Measurements from ENCODE around the gene CLIP1. TPM values are rescaled to one million over a fixed set of nuclear protein-coding genes. Genes with fewer than 3 reads are reported as not detected.
"Not testable (repeated sequence)": the region's sequence is repeated elsewhere in the genome, so short reads cannot be mapped to it uniquely, and the experiment has no call there.

CLIP1 gene
- polyA plus RNA-seq, 1 donor, result 19.6 TPM

DNA sequence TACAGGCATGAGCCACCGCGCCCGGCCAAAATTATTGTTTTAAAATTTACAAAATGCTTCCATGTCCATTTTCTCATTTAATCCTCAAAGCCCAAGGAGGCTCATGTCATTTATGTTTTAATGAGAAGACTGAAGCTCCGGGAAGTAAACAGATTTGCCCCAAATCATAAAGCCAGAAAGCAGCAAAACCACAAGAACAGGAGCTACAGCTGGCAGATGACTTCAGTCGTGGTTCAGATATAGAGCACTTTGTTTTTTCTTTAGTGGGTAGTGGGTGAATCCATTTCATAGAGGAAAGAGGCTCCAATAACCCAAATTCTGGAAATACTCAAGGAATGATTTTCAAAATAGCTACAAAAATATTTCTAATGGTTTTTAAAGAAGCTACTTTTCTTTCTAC lies 110.8 kb downstream of the CLIP1 start:
- DNase-seq (ENCODE audit: low read depth), result no peak

DNA sequence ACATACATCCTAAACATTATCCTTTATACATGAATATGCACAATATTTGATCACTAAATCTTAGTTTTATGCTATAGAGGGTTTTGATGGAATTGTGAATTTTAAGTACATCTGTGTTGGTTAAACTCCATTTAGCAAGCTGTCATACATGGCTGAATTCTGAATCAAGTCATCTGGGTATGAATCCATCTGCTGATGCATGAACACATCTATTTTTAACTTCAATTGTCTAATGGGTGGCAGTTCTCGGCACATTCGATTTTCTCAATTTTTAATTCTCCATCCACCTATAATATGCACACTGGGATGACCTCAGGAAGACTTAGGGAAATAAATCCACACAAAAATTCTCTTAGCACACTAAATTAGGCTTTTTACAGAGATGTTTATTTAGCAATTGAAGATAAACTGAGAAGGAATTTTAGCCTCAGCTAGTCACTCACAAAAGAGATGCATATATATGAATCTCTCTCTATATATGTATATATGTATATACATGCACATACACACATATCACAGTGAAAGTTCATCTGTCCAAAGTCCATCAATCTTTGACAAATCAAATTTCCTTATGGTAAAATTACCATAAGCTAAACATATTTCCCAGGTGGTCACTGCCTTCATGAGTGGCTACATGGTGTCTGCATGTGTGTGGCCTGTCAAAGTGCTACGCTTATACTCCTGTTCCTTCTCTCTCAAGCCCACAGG lies 111.7 kb downstream of the CLIP1 start:
- no peak for DNase-seq (ENCODE audit: low read depth)

DNA sequence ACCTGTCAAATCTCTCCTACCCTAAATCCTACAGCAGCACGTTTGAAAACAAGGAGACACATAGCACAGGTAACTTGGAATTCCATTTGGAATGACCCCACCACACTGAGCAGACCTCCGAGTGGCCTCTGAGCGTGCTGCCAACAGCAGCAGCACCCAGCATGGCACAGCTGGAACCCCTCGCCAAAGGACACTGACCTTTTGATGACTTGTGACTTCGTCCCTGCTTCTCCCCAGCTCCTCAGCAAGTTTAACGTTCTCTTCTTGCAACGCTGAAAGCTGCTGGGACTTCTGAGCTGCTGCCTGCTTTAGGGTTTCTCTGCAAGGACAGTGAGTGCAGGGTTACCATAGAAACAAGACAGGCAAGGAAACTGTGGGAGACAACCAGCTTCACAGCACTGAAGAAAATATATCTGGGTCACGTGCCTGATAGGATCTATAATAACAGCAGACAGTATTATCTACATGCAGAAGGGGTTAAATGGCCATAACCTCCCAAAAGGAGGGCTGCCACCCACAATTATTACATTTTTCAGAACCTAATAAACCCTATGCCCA lies 112.8 kb downstream of the CLIP1 start:
- DNase-seq (ENCODE audit: low read depth), result no peak

DNA sequence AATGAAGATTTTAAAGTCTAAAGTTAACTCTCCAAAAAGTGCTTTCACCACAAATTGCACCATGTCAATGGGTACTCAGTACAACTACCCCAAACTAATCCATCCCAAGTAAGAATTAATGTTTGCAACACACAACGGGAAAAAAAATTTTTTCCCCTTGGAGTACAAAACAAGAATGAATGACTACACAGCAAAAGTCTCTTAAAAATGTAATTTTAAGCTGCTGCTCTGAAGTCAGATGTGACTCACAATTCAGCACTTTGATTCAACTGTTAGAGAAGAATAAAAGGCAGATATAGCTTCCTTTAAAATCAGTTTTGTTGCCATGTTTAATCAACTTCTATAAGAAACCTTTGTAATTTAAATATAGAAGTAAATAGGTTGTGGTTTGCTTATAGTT lies 113.7 kb downstream of the CLIP1 start:
- DNase-seq (ENCODE audit: low read depth), result no peak

DNA sequence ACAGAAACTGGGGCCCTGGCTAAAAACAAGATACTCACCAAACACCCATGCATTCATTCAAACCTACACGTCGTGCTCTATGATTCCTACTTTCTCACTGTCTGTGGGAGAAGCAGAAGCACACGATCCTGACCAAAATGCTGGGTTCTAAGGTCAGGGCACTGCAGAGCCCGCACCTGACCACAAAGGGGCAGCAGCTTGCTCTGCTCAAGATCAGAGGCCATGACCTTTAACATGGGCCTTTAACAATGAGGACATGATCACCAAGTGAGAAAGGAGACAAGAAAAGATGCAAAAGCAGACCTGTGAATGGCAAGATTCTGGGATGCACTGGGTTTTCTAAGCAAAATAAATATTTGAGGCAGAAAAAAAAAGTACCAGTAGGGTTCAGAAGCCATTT lies 116.1 kb downstream of the CLIP1 start:
- no peak for DNase-seq (ENCODE audit: low read depth)

DNA sequence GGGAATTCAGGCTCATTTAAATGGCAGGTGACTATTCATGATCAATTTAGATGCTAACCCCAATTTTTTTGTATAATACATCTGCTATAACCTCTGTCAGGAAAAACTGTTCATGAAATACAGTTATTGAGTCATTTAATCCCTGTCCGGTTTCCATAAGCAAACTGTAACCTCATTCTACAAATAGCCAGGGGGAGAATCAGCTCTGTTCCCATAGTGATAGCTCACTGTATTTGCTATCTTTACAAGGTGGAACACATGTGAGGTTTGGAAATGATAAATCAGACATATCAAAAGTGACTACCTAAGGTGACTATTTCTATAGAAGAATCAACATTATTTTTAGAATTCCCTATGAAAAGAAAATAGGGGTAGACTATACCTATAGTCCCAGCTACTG lies 117.5 kb downstream of the CLIP1 start:
- no peak for DNase-seq (ENCODE audit: low read depth)

DNA sequence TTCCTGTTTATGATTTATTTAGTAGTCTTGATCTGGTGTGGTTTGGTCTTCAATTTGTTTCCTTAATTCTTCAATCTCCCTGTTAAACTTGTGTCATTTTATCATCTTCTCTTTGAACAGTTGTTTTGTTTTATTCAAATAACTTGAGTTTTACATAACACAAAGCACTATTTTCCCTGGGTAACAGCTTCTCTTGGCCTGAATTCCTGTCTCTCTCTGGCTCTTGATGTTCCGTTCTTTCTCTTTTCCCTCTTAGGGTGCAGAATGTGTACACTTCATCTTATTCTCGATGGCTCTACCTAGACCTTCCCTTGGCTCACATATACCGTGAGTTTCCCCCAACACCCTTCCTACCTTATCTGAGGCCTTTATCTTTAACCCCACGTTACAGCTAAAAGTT lies 119.4 kb downstream of the CLIP1 start:
- no peak for DNase-seq (ENCODE audit: low read depth)

DNA sequence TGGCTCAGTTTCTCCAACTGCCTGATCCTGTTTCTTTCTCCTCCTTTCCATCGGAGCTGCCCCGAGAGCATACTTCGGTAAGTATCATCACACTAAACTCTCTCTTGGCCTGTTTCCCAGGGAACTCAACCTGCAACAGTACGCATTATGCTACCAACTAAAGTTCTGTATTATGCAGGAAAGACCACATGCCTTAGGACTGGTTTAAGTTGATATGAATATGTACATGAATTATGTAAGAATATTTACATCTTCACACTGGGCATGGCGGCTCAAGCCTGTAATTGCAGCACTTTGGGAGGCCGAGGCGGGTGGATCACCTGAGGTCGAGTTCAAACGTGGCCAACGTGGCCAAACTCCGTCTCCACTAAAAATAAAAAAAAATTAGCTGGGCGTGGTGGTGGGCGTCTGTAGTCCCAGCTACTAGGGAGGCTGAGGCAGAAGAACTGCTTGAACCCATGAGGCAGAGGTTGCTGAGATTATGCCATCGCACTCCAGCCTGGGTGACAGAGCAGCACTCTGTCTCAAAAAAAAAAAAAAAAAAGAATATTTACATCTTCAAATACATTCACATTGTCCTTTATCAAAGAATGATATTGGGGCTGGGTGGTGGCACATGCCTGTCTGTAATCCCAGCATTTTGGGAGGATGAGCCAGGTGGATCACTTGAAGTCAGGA lies 124.3 kb downstream of the CLIP1 start:
- DNase-seq (ENCODE audit: low read depth), result no peak

DNA sequence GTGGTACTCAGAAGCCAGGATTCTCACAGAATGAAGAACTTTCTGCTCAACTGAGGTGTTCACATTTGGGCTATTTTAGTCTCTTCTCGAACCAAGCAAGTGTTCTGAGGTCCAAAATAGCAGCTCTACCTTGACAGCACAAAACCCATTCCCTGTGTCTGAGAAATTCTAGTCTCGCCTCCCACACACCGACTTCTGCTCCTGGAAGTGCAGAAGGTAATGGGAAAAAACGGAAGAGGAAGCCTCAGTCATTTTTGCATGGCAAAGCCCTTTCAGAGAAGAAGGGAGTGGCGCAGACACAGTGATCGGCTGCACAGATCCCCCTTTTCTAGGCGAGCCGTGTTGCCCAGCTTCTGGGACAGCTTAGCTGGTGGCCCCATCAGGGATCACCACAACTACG lies 125.0 kb downstream of the CLIP1 start:
- DNase-seq (ENCODE audit: low read depth), result no peak

DNA sequence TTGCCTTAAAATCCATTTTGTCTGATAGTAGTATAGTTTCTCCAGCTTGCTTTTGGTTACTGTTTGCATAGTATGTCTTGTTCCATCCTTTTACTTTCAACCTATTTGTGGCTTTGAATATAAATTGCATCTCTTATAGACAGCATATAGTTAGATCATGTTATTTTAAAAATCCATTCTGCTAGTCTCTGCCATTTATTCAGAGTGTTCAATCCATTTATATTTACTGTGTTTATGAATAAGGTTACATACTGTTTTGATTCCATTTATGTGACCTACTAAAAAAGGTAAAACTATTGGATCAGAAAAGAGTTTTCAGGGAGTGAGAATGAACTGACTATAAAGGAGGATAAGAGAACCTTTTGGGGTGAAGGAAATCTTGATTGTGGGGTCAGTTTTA lies 126.6 kb downstream of the CLIP1 start:
- no peak for DNase-seq (ENCODE audit: low read depth)

DNA sequence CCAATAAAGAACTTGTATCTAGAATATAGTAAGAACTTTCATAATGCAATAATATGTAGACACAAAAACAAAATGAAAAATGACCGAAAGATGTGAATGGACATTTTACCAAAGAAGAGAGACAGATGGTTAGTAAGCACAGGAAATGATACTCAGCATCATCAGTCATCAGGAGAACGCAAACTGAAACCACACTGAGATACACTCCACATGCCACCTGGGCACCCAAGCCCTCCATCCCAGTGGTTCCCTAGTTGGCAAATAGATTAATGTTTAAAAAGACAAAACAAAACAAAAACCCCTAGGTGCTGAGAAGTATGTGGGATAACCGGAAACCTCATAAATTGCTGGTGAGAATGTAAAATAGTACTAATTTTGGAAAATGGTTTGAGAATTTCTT lies 129.4 kb downstream of the CLIP1 start:
- no peak for DNase-seq (ENCODE audit: low read depth)

DNA sequence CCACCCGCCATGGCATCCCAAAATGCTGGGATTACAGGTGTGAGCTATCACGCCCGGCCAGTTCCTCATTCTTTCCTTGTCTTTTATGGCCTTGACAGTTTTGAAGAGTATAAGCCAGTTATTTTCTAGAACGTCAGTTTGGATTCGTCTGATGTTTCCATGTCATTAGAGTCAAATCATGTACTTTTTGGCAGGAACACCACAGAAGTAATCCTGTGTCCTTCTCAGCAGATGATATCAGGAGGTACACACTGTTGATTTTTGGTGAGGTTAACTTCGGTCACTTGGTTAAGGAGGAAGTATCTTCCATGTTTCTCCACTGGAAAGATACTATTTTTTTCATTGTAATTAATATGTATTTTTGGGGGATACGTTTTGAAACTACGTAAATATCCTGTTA lies 131.0 kb downstream of the CLIP1 start:
- no peak for DNase-seq (ENCODE audit: low read depth)

DNA sequence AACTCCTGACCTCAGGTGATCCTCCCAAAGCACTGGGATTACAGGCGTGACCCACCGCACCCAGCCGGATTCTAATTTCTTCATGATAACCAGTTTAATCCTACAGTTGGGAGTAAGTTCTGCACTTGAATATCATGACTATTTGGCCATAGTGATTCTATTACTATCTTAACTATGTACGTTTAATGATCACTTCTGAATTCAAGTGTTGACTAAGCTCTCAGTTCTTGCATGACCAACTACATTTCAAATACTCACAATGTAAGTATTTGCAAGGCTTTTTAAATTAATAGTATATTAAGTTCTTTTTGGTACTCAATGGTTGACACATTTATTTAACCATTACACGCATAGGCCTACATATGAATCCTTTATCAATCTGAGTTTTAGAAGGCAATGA lies 138.8 kb downstream of the CLIP1 start:
- DNase-seq (ENCODE audit: low read depth), result no peak

DNA sequence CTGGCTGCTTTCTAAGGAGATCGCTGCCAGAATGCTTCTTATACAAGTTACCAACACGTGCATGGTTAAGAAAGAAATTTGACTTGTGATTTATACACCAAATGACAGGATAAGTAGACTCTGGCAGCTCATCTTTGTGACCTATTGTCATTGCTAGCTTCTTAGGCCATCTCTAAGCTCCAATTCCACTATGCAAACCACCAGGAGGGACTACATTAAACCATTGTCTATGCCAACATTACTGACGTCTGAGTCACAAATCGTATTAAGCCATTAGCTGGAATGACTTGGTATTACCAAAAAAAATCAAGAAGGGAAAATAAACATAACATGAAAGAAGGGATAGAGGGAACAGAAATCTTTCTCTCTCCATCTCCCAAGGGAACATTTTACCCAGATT lies 140.4 kb downstream of the CLIP1 start:
- DNase-seq (ENCODE audit: low read depth), result no peak

DNA sequence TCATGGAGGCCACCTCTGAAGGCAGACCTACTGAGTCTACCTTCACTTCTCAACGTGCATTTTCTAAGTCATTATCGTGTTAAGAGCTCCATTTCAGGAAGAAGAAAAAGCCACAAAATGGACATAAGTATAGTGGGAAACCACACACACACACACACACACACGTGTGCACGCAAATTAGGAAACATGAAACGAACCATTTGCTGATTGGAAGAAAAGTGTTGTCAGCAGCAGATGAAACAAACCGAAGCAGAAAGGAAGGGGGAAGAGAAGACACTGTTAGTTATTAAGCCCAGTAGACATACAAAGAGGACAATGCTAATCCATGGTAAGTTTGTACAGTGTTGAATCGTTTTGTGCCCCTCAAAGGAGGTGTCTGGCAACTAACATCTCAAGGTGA lies 146.2 kb downstream of the CLIP1 start:
- DNase-seq (ENCODE audit: low read depth), result no peak

DNA sequence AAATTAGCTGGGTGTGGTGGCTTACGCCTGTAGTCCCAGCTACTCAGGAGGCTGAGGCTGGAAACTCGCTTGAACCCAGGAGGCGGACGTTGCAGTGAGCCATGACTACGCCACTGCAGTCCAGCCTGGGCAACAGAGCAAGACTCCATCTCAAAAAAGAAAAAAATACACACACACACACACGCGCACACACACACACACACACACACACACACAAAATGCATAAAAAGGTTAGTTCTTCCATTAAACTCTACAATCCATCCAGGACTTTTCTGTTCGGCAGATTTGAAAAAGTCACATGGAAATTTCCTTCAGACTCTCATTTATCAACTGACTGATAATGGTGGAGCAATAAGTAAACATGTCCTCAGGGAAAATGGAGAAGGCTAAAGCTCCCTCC lies 147.0 kb downstream of the CLIP1 start:
- DNase-seq (ENCODE audit: low read depth), result no peak

DNA sequence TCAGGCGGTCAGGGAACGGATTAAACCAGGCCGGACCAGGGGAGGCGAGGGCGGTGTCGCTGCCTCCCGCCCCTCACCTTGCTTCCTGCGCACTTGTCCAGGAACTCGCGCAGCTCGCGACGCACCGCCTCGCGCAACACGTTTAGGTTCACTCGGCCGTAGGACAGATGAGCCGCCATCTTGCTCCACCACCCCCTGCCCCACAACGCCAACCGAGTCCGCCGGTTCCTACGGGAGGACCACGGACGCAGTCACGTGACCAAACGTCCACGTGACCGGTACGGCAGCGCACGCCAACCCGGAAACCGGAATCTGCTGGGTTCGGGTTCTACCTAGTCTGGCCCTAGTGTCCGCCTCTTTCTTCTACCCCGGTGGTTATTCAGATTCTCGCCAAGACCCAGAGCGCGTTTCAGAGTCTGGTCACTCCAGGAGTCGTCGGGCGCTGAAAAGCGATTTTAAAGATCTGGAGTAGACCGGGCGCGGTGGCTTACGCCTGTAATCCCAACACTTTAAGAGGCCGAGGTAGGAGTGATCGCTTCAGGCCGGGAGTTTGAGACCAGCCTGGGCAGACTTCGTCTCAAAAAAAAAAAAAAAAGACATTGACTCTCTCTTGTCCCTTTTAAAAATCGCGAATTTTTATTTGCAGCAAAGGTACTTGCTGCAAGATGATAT lies 156.1 kb downstream of the CLIP1 start, which contains the start of gene VPS33A:
Gene VPS33A (minus strand): TSS at position 265 of the 672 bp plus-strand sequence. CDS start 86 bp downstream, at position 179.
- peak; percentile 94 for DNase-seq (ENCODE audit: low read depth)

DNA sequence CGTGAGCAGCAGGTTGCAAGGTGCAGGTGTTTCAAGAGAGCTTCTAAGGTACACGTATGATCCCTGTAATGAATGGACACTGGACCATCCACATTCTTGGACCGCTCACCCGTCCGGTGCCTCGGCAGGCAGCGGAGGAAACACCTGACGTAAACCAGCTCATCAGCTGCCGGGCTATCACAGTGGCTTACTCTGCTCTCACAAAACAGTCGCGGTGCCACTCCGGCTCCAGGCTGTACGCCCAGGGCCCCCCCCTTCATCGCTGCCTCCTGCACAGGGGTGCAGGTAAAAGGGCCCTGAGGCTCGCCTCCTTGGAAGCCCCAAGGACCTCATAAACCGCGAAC lies 156.6 kb downstream of the CLIP1 start:
- DNase-seq (ENCODE audit: low read depth), result no peak

DNA sequence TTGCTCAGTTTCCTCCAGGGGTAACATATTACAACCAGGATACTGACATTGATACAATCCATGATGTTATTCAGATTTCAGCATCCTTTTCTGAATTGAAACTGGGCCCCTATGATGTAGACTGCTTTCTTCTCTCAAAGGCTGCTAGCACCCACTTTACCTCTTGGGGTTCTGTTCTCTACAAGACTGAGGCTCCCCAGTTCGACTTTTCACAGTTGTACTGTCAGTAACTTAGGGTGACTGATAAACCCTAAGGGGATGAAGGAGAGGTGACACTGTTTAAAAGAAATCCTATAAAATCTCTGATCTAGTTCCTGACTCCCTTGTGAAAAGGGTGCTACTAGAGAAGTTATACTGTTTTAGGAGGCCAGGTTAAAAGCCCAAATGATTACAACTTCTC lies 157.0 kb downstream of the CLIP1 start:
- no peak for DNase-seq (ENCODE audit: low read depth)

DNA sequence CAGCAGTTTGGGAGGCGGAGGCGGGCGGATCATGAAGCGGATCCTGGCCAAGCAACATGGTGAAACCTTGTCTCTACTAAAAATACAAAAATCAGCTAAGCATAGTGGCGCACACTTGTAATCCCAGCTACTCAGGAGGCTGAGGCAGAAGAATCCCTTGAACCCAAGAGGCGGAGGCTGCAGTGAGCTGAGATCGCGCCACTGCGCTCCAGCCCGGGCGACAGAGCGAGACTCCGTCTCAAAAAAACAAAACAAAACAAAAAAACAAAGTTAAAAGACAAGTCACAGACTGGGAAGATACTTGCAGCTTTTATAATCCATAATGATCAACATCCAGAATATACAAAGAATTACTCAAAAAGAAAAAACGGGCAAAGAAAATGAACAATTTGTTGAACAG lies 161.7 kb downstream of the CLIP1 start:
- DNase-seq (ENCODE audit: low read depth), result not testable (repeated sequence)

DNA sequence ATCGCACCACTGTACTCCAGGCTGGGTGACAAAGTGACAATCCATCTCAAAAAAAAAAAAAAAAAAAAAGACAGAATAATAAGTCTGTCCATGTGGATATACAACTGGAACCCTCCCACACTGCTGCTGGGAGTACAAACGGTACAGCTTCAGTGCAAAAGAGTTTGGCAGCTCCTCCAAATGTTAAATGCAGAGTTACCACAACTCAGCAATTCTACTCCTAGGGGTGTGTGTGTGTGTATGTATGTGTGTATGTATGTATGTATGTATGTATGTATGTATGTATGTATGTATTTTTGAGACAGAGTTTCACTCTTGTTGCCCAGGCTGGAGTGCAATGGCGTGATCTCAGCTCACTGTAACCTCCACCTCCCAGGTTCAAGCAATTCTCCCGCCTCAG lies 163.5 kb downstream of the CLIP1 start:
- DNase-seq (ENCODE audit: low read depth), result not testable (repeated sequence)

DNA sequence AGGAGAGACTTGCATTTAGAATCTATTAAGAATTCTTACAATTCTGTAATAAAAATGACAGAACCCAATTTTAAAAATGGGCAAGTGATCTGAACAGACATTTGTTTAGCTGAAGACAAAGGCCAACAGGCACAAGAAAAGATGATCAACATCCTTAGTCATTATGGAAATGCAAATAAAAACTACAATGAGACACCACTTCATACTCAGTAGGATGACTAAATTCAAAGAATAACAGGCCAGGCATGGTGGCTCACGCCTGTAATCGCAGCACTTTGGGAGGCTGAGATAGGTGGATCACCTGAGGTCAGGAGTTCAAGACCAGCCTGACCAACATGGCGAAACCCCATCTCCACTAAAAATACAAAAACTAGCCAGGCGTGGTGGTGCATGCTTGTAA lies 164.0 kb downstream of the CLIP1 start:
- not testable (repeated sequence) for DNase-seq (ENCODE audit: low read depth)

DNA sequence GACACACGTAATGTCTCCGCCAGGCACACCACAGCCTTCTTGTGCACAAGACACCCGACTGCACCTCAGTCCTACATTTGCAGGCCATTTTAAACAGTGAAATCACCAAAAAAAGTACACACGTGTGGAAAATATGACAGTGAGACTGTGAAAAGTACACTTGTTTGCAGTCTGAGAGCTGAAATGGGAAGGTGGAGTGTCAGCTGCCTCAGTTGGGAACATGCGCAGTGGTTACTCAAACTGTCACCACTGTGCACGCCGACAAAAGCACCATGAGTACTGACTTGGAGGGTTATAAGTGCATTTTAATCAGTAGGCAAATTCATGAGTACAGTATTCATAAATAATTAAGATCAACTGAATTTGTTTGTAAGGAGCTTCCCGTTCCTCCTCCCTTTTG lies 171.9 kb downstream of the CLIP1 start:
- no peak for DNase-seq (ENCODE audit: low read depth)

Data from forelimb muscle (tissue), 1 donor.